ENCODE data around the gene TMEM242. TPM values are rescaled to one million over a fixed set of nuclear protein-coding genes. Genes with fewer than 3 reads are reported as not detected.

Gene TMEM242
- total and polyA plus RNA-seq, 2 of the 13 experiments (the other 11 are each of a cell fraction or from before 2014, with no cell fraction given): 5.6 to 11.1 TPM

- CTCF ChIA-PET (ENCODE audit: low intra/inter-chr PET ratio, low total read pairs): no interaction called here
- Histone ChIP-seq H4K20me1 (ENCODE audit: insufficient read depth, low read length) (no peaks in the 10 kb centered on the region), H3K79me2 (ENCODE audit: insufficient read depth, low read length) (no peaks in the 10 kb centered on the region), H3K36me3 (replicated peaks in 1 of 2; ENCODE audit: control insufficient read depth in 1 of 2, insufficient read depth in 2 of 2, low read length in 2 of 2) (peaks cover 13 to 31% of the 10 kb centered on the region in 2 experiments), H3K27ac (ENCODE audit: extremely low read length, insufficient read depth, low read length) (no peak overlapping the region), H3K9me3 (ENCODE audit: low read length) (no peaks in the 10 kb centered on the region), H3K27me3 (ENCODE audit: control insufficient read depth in 1 of 2, insufficient read depth in 2 of 2, low read length in 2 of 2) (no peaks in the 10 kb centered on the region), H3K4me2 (ENCODE audit: low read depth, low read length) (no peak overlapping the region), H3K9ac (ENCODE audit: insufficient read depth, low read depth, low read length) (no peak overlapping the region), H2AFZ (ENCODE audit: low read length) (no peak overlapping the region), H3K4me1 (ENCODE audit: insufficient read depth, low read length) (peaks cover 8% of the 10 kb centered on the region), H3K4me3 (replicated peaks in 1 of 3; ENCODE audit: insufficient read depth in 1 of 3, low read depth in 2 of 3, low read length in 3 of 3) (no peak overlapping the region)
- TF ChIP-seq SIN3A (IDR thresholded peaks at IDR 0.05; ENCODE audit: borderline replicate concordance, low read depth, low read length) (no peak), NR2F2 (IDR thresholded peaks at IDR 0.05; ENCODE audit: borderline replicate concordance, low read depth) (no peak), ATF4 (CRISPR knock-in tag; IDR thresholded peaks at IDR 0.05) (no peak), ZNF263 (CRISPR knock-in tag; IDR thresholded peaks at IDR 0.05) (no peak), HMGXB3 (CRISPR knock-in tag; IDR thresholded peaks at IDR 0.05; ENCODE audit: borderline replicate concordance) (no peak), ZNF782 (CRISPR knock-in tag; IDR thresholded peaks at IDR 0.05; ENCODE audit: borderline replicate concordance) (no peak), TARDBP (CRISPR knock-in tag; IDR thresholded peaks at IDR 0.05) (no peak), KDM3A (CRISPR knock-in tag; IDR thresholded peaks at IDR 0.05; ENCODE audit: low read depth) (no peak), HOXA9 (CRISPR knock-in tag; IDR thresholded peaks at IDR 0.05; ENCODE audit: borderline replicate concordance) (no peak), CSRNP1 (CRISPR knock-in tag; IDR thresholded peaks at IDR 0.05) (no peak), ATAD3A (CRISPR knock-in tag; IDR thresholded peaks at IDR 0.05) (no peak), PAXIP1 (CRISPR knock-in tag; conservative IDR thresholded peaks at IDR 0.05) (no peak), ZSCAN30 (CRISPR knock-in tag; IDR thresholded peaks at IDR 0.05) (no peak), NFYC (CRISPR knock-in tag; IDR thresholded peaks at IDR 0.05) (no peak)
- POLR2A ChIA-PET: no interaction called here
- WGBS (ENCODE audit: low lambda C conversion rate): 96% methylated on average over 11 of the region's 11 CpGs
- no peak for DNase-seq (ENCODE audit: low spot score)
- ATAC-seq: no peak
- intact Hi-C loops (cut with micrococcal nuclease; ENCODE audit: unreplicated experiment): no loop called here
- no TSS peak for BruUV-seq (replicated peaks)
- FAIRE-seq: no peak
- in situ Hi-C loops (cut with HindIII; ENCODE audit: extremely low pct_ligation_motif_present, low pct_unique_long_range_greater_than_20kb): no loop called here
These were observed 33.6 kb downstream of the TMEM242 start for GRCh38 chr6:157289764-157290163.
